ENCODE measurements around the gene RTL1. TPM values are rescaled to one million over a fixed set of nuclear protein-coding genes. Genes with fewer than 3 reads are reported as not detected.

The RTL1 gene
- total and polyA plus RNA-seq, 2 donors (not counting 3 experiments of a cell fraction or from before 2014, with no cell fraction given), result not detected

GRCh38 chr14:100885617-100886016, 17.9 kb downstream of the RTL1 start:
- POLR2A ChIA-PET, result interaction anchor here (0.8 kb wide), 1 partner anchor 14 kb away, joined by 3 read pairs; no protein-coding TSS in a partner anchor

More at GRCh38 chr14:100885617-100886016, 17.9 kb downstream of the RTL1 start:
- no peaks in the 10 kb centered on the region for H4K20me1 ChIP-seq (replicated peaks; ENCODE audit: control insufficient read depth, extremely low read depth, insufficient read depth, low read length)
- H2AFZ ChIP-seq (ENCODE audit: low read depth, low read length), result no peak overlapping the region
- no peak overlapping the region for H3K27ac ChIP-seq (ENCODE audit: insufficient read depth, low read depth, low read length)
- no peaks in the 10 kb centered on the region for H3K4me1 ChIP-seq (ENCODE audit: control insufficient read depth, extremely low read depth, insufficient read depth, low read length)
- H3K79me2 ChIP-seq (ENCODE audit: control insufficient read depth, insufficient read depth, low read length), result no peaks in the 10 kb centered on the region
- H3K9me3 ChIP-seq (replicated peaks; ENCODE audit: control insufficient read depth, insufficient read depth, low read length), result no peaks in the 10 kb centered on the region
- DNase-seq (ENCODE audit: low read depth, low spot score), result no peak
- FAIRE-seq, result no peak
- dilution Hi-C loops (cut with MboI; ENCODE audit: extremely low pct_ligation_motif_present, low sequenced_read_pairs), result no loop called here
- no peaks in the 10 kb centered on the region for H3K27me3 ChIP-seq (ENCODE audit: control insufficient read depth in 2 of 2, insufficient read depth in 2 of 2, low read length in 2 of 2)
- no peaks in the 10 kb centered on the region for H3K9me1 ChIP-seq (replicated peaks; ENCODE audit: control insufficient read depth, extremely low read depth, insufficient read depth, low read length)
- CTCF ChIA-PET, result no interaction called here
- no peak overlapping the region for H3K4me2 ChIP-seq (ENCODE audit: insufficient read depth, low read length)
- no peak overlapping the region for H3K4me3 ChIP-seq (replicated peaks in 1 of 3; ENCODE audit: insufficient read depth in 1 of 3, low read depth in 1 of 3, low read length in 3 of 3)
- H3K9ac ChIP-seq (replicated peaks; ENCODE audit: extremely low read depth, insufficient read depth, low read length), result no peak overlapping the region
- H3K36me3 ChIP-seq (ENCODE audit: control insufficient read depth in 2 of 2, extremely low read depth in 1 of 2, insufficient read depth in 2 of 2, low read length in 2 of 2), result peaks cover 2 to 28% of the 10 kb centered on the region in 2 experiments
- intact Hi-C loops (cut with micrococcal nuclease), result no loop called here
- TF ChIP-seq, protein P1, sequence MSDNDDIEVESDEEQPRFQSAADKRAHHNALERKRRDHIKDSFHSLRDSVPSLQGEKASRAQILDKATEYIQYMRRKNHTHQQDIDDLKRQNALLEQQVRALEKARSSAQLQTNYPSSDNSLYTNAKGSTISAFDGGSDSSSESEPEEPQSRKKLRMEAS (IDR thresholded peaks at IDR 0.05; ENCODE audit: insufficient read depth, insufficient read length), result no peak
- TF ChIP-seq FOS (IDR thresholded peaks at IDR 0.05; ENCODE audit: borderline replicate concordance, insufficient read depth, low read length) (no peak), EZH2 (IDR thresholded peaks at IDR 0.05; ENCODE audit: borderline replicate concordance, low read depth, low read length, severe bottlenecking) (no peak), CTCF (IDR thresholded peaks at IDR 0.05; ENCODE audit: extremely low read depth in 1 of 2, insufficient read depth in 1 of 2, low read depth in 1 of 2, low read length in 2 of 2) (no peak), POLR2AphosphoS5 (IDR thresholded peaks at IDR 0.05; ENCODE audit: insufficient read depth, low read depth, low read length) (no peak), JUN (IDR thresholded peaks at IDR 0.05; ENCODE audit: borderline replicate concordance, insufficient read depth, insufficient read length, low read depth) (no peak), POLR2A (IDR thresholded peaks at IDR 0.05; ENCODE audit: low read depth, low read length) (no peak), MYC (IDR thresholded peaks at IDR 0.05; ENCODE audit: low read depth, low read length) (no peak), GATA2 (IDR thresholded peaks at IDR 0.05; ENCODE audit: insufficient read depth, insufficient read length, low read depth, low read length) (no peak)
- no TSS peak for BruUV-seq (replicated peaks)

All from endothelial cell of umbilical vein (primary cell).